GM10266 (cell line): Measurements from ENCODE around the gene MMS22L.

Experiments
- DNase-seq: peaks from one replicate; pipeline ENCODE4 v3.0.0; 2012; ENCODE audit errors: extremely low spot score
- CTCF ChIP-seq: IDR thresholded peaks from 2 replicates; pipeline ENCODE4 v1.5.1; 2012; ENCODE audit warnings: mild to moderate bottlenecking, low read depth; ENCODE audit not compliant: control insufficient read depth, insufficient read depth; ENCODE audit errors: missing control alignments

Gene MMS22L

GRCh38 chr6:97306544-97307320 lies 23.7 kb upstream of the MMS22L start:
- no peak for TF ChIP-seq CTCF
- no peak for DNase-seq

- TF ChIP-seq CTCF: no peak
- DNase-seq: no peak
These were observed 22.5 kb upstream of the MMS22L start for GRCh38 chr6:97305414-97306066.

GRCh38 chr6:97304701-97305100 lies 21.7 kb upstream of the MMS22L start:
- DNase-seq: no peak
- TF ChIP-seq CTCF: no peak

GRCh38 chr6:97294451-97294850 lies 11.4 kb upstream of the MMS22L start:
- DNase-seq: no peak
- TF ChIP-seq CTCF: no peak

- TF ChIP-seq CTCF: no peak
- no peak for DNase-seq
These were observed 10.2 kb upstream of the MMS22L start for GRCh38 chr6:97293198-97293696.

GRCh38 chr6:97292671-97293070 lies 9.7 kb upstream of the MMS22L start:
- DNase-seq: no peak
- no peak for TF ChIP-seq CTCF

GRCh38 chr6:97291896-97292295 lies 8.9 kb upstream of the MMS22L start:
- DNase-seq: no peak
- no peak for TF ChIP-seq CTCF
